ENCODE results near the gene SPOCK1. TPM values are rescaled to one million over a fixed set of nuclear protein-coding genes. Genes with fewer than 3 reads are reported as not detected.

SPOCK1 gene
- total RNA-seq, 1 experiment from 2014 or later: 10.9 TPM

DNA sequence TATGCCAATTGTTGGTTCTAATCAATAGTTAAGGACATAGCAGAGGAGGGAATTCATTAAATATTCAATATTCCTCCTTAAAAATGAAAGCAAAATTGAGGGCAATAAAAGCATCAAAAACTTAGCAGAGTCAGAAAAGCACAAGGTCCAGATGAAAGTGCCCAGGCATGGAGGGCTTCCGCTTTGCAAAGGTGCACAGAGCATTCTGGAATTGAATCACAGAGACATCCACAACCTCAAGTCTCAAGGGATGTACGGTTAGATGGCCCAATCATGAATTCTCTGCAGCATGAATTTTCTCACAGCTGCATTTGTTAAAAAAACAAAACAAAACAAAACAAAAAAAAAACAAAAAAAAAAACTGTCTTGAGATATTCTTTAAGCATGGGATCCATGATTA lies 253.7 kb downstream of the SPOCK1 start:
- Histone ChIP-seq H2BK120ac (ENCODE audit: low read depth, low read length, poor library complexity, severe bottlenecking) (no peak overlapping the region), H3K14ac (ENCODE audit: insufficient read depth, low read length) (no peak overlapping the region), H3K79me1 (ENCODE audit: insufficient read depth, low read depth, low read length, poor library complexity, severe bottlenecking) (no peaks in the 10 kb centered on the region), H3K18ac (ENCODE audit: insufficient read length, low read depth, low read length) (no peak overlapping the region), H2BK20ac (ENCODE audit: low read depth, low read length, poor library complexity, severe bottlenecking) (no peak overlapping the region), H3T11ph (ENCODE audit: low read length) (no peak overlapping the region), H3K56ac (ENCODE audit: insufficient read length, low read depth, low read length) (no peak overlapping the region), H3K9ac (ENCODE audit: extremely low read depth, insufficient read length, low read length) (no peak overlapping the region), H4K5ac (ENCODE audit: insufficient read length, low read depth, low read length) (no peak overlapping the region), H2AK5ac (ENCODE audit: insufficient read length, low read length) (no peak overlapping the region), H3K27me3 (ENCODE audit: insufficient read depth, low read length) (no peaks in the 10 kb centered on the region), H3K23me2 (ENCODE audit: insufficient read length, low read depth, low read length, poor library complexity, severe bottlenecking) (no peaks in the 10 kb centered on the region), H2BK15ac (ENCODE audit: low read depth, low read length) (no peak overlapping the region), H3K4me2 (ENCODE audit: insufficient read depth, insufficient read length, low read length) (no peak overlapping the region), H4K20me1 (ENCODE audit: control insufficient read depth, insufficient read depth, insufficient read length) (no peaks in the 10 kb centered on the region), H2AFZ (ENCODE audit: low read length) (no peak overlapping the region), H4K8ac (replicated peaks; ENCODE audit: insufficient read length, low read depth, low read length) (no peak overlapping the region), H3K9me3 (ENCODE audit: control insufficient read depth, low read depth, low read length) (no peaks in the 10 kb centered on the region), H2BK5ac (ENCODE audit: insufficient read length, low read length) (no peak overlapping the region), H3K23ac (ENCODE audit: insufficient read length, low read depth, low read length) (no peak overlapping the region), H2BK12ac (ENCODE audit: insufficient read length, low read depth, low read length) (no peak overlapping the region), H3K4ac (ENCODE audit: low read depth, low read length) (no peak overlapping the region), H3K4me1 (ENCODE audit: insufficient read depth, low read length) (no peaks in the 10 kb centered on the region), H3K79me2 (ENCODE audit: insufficient read depth, low read length) (no peaks in the 10 kb centered on the region), H4K91ac (ENCODE audit: insufficient read length, low read depth, low read length) (no peak overlapping the region), H3K27ac (ENCODE audit: insufficient read length, low read depth, low read length) (no peak overlapping the region)
- no peak for DNase-seq
- Mint-ChIP-seq H3K4me1 (no peaks in the 10 kb centered on the region), H3K4me3 (no peak overlapping the region), H3K36me3 (ENCODE audit: insufficient read depth in 1 of 3, low read depth in 3 of 3) (no peaks in the 10 kb centered on the region), H3K27ac (no peak overlapping the region), H3K9me3 (no peaks in the 10 kb centered on the region), H3K27me3 (ENCODE audit: low read depth) (no peaks in the 10 kb centered on the region)
- WGBS (ENCODE audit: extremely low coverage, insufficient read length, low lambda C conversion rate): no CpG with 5 or more reads among the region's 2 CpGs
- TF ChIP-seq, protein P1, sequence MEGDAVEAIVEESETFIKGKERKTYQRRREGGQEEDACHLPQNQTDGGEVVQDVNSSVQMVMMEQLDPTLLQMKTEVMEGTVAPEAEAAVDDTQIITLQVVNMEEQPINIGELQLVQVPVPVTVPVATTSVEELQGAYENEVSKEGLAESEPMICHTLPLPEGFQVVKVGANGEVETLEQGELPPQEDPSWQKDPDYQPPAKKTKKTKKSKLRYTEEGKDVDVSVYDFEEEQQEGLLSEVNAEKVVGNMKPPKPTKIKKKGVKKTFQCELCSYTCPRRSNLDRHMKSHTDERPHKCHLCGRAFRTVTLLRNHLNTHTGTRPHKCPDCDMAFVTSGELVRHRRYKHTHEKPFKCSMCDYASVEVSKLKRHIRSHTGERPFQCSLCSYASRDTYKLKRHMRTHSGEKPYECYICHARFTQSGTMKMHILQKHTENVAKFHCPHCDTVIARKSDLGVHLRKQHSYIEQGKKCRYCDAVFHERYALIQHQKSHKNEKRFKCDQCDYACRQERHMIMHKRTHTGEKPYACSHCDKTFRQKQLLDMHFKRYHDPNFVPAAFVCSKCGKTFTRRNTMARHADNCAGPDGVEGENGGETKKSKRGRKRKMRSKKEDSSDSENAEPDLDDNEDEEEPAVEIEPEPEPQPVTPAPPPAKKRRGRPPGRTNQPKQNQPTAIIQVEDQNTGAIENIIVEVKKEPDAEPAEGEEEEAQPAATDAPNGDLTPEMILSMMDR (conservative IDR thresholded peaks at IDR 0.05): no peak

Data from H9 (cell line).